Measurements from ENCODE around the gene GJB5. TPM values are rescaled to one million over a fixed set of nuclear protein-coding genes. Genes with fewer than 3 reads are reported as not detected.

Gene GJB5
- total and polyA plus RNA-seq, 10 of the 15 experiments (the other 5 are each of a cell fraction or from before 2014, with no cell fraction given) = not detected

GRCh38 chr1:34761776-34762307 lies 7.0 kb downstream of the GJB5 start:
- Histone ChIP-seq H3K4me2 (ENCODE audit: control insufficient read depth, insufficient read depth) (no peak overlapping the region), H3K9me3 (replicated peaks; ENCODE audit: control insufficient read depth, insufficient read depth, low read length) (no peaks in the 10 kb centered on the region), H2AFZ (ENCODE audit: control insufficient read depth, low read depth, low read length) (no peak overlapping the region), H3K79me2 (ENCODE audit: control insufficient read depth, insufficient read depth, low read length) (no peaks in the 10 kb centered on the region), H3K4me1 (ENCODE audit: control insufficient read depth, insufficient read depth, low read length) (no peaks in the 10 kb centered on the region), H3K9ac (ENCODE audit: control insufficient read depth, insufficient read depth, low read length) (no peak overlapping the region), H3K36me3 (ENCODE audit: control insufficient read depth in 2 of 2, insufficient read depth in 2 of 2, low read length in 1 of 2) (no peaks in the 10 kb centered on the region), H3K27me3 (replicated peaks in 1 of 2; ENCODE audit: control insufficient read depth in 2 of 2, insufficient read depth in 2 of 2, low read length in 1 of 2) (no peaks in the 10 kb centered on the region; a peak in 2 of 4 replicates), H3K4me3 (no peak overlapping the region), H3K27ac (ENCODE audit: control insufficient read depth, insufficient read depth) (no peak overlapping the region), H4K20me1 (ENCODE audit: control insufficient read depth, insufficient read depth) (no peaks in the 10 kb centered on the region)
- SMC1A ChIA-PET (ENCODE audit: uncharacterized antibody, unreplicated experiment) = no interaction called here
- ATAC-seq (no peak), FAIRE-seq (no peak), DNase-seq (ENCODE audit: low read depth, low spot score) (no peak)
- 35% methylated on average over 13 of the region's 13 CpGs for WGBS (ENCODE audit: insufficient coverage, insufficient replicate concordance, low lambda C conversion rate, missing lambda C conversion rate)
- CTCF ChIA-PET = no interaction called here
- POLR2A ChIA-PET = no interaction called here
- intact Hi-C loops (cut with micrococcal nuclease; ENCODE audit: unreplicated experiment) (no loop called here), in situ Hi-C loops (cut with MboI) (no loop called here)
- BruUV-seq (replicated peaks) = no TSS peak
- RAD21 ChIA-PET (ENCODE audit: unreplicated experiment) = no interaction called here
- TF ChIP-seq SIX5 (IDR thresholded peaks at IDR 0.05; ENCODE audit: low read depth, low read length, severe bottlenecking) = no peak
- TF ChIP-seq JUNB (IDR thresholded peaks at IDR 0.05) = no peak
- TF ChIP-seq, protein P1, sequence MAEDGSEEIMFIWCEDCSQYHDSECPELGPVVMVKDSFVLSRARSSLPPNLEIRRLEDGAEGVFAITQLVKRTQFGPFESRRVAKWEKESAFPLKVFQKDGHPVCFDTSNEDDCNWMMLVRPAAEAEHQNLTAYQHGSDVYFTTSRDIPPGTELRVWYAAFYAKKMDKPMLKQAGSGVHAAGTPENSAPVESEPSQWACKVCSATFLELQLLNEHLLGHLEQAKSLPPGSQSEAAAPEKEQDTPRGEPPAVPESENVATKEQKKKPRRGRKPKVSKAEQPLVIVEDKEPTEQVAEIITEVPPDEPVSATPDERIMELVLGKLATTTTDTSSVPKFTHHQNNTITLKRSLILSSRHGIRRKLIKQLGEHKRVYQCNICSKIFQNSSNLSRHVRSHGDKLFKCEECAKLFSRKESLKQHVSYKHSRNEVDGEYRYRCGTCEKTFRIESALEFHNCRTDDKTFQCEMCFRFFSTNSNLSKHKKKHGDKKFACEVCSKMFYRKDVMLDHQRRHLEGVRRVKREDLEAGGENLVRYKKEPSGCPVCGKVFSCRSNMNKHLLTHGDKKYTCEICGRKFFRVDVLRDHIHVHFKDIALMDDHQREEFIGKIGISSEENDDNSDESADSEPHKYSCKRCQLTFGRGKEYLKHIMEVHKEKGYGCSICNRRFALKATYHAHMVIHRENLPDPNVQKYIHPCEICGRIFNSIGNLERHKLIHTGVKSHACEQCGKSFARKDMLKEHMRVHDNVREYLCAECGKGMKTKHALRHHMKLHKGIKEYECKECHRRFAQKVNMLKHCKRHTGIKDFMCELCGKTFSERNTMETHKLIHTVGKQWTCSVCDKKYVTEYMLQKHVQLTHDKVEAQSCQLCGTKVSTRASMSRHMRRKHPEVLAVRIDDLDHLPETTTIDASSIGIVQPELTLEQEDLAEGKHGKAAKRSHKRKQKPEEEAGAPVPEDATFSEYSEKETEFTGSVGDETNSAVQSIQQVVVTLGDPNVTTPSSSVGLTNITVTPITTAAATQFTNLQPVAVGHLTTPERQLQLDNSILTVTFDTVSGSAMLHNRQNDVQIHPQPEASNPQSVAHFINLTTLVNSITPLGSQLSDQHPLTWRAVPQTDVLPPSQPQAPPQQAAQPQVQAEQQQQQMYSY (CRISPR knock-in tag; IDR thresholded peaks at IDR 0.05) = no peak
- no peak for TF ChIP-seq ZBTB11 (CRISPR knock-in tag; IDR thresholded peaks at IDR 0.05)
- TF ChIP-seq MTA3 (IDR thresholded peaks at IDR 0.05; ENCODE audit: borderline replicate concordance, low read length) = no peak
- no peak for TF ChIP-seq TBL1XR1 (IDR thresholded peaks at IDR 0.05; ENCODE audit: low read depth, low read length)
- no peak for TF ChIP-seq HDGF (IDR thresholded peaks at IDR 0.05)
- no peak for TF ChIP-seq TAF1 (IDR thresholded peaks at IDR 0.05; ENCODE audit: borderline replicate concordance, low read depth, low read length)
- TF ChIP-seq, protein P2, sequence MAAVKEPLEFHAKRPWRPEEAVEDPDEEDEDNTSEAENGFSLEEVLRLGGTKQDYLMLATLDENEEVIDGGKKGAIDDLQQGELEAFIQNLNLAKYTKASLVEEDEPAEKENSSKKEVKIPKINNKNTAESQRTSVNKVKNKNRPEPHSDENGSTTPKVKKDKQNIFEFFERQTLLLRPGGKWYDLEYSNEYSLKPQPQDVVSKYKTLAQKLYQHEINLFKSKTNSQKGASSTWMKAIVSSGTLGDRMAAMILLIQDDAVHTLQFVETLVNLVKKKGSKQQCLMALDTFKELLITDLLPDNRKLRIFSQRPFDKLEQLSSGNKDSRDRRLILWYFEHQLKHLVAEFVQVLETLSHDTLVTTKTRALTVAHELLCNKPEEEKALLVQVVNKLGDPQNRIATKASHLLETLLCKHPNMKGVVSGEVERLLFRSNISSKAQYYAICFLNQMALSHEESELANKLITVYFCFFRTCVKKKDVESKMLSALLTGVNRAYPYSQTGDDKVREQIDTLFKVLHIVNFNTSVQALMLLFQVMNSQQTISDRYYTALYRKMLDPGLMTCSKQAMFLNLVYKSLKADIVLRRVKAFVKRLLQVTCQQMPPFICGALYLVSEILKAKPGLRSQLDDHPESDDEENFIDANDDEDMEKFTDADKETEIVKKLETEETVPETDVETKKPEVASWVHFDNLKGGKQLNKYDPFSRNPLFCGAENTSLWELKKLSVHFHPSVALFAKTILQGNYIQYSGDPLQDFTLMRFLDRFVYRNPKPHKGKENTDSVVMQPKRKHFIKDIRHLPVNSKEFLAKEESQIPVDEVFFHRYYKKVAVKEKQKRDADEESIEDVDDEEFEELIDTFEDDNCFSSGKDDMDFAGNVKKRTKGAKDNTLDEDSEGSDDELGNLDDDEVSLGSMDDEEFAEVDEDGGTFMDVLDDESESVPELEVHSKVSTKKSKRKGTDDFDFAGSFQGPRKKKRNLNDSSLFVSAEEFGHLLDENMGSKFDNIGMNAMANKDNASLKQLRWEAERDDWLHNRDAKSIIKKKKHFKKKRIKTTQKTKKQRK (IDR thresholded peaks at IDR 0.05; ENCODE audit: low read depth, low read length) = no peak
- no peak for TF ChIP-seq NFXL1 (IDR thresholded peaks at IDR 0.05; ENCODE audit: borderline replicate concordance)
- TF ChIP-seq TCF3 (IDR thresholded peaks at IDR 0.05; ENCODE audit: borderline replicate concordance, insufficient read depth, low read depth, low read length) = no peak
- no peak for TF ChIP-seq JUND (IDR thresholded peaks at IDR 0.05; ENCODE audit: low read depth, low read length)
- TF ChIP-seq CBFB (IDR thresholded peaks at IDR 0.05; ENCODE audit: low read depth) = no peak
- no peak for TF ChIP-seq RAD21 (IDR thresholded peaks at IDR 0.05; ENCODE audit: insufficient read depth, low read depth, low read length)
- TF ChIP-seq MYC (IDR thresholded peaks at IDR 0.05; ENCODE audit: insufficient read depth, insufficient read length, insufficient replicate concordance, low read length, severe bottlenecking) = no peak

Measured in GM12878 (cell line).